Adrenal gland (tissue), 5 donors: ENCODE measurements around the gene TNC.

Experiments
- POLR2A ChIP-seq, 2 donors: fragments of 450-650 bp; IDR thresholded peaks; one replicate each; pipeline ENCODE4 v1.6.1; 2017; ENCODE audit warnings: antibody characterized with exemption in 2 of 2, mild to moderate bottlenecking in 2 of 2, moderate library complexity in 1 of 2
- TF ChIP-seq, protein P1 (sequence below), 6 experiments: fragments of 450-650 bp in 4 of 6; fragments of 200-600 bp in 2 of 6; sonication (generic) in 1 of 6; IDR thresholded peaks; 1 replicate in 5 of 6; 2 replicates in 1 of 6; pipeline versions ENCODE4 v1.5.1 to v1.8.0; 2016 to 2021; ENCODE audit warnings: antibody characterized with exemption in 6 of 6, mild to moderate bottlenecking in 2 of 6, moderate library complexity in 1 of 6
- donor health status: DM: no; HTN: no; CAD: no.

DNA sequence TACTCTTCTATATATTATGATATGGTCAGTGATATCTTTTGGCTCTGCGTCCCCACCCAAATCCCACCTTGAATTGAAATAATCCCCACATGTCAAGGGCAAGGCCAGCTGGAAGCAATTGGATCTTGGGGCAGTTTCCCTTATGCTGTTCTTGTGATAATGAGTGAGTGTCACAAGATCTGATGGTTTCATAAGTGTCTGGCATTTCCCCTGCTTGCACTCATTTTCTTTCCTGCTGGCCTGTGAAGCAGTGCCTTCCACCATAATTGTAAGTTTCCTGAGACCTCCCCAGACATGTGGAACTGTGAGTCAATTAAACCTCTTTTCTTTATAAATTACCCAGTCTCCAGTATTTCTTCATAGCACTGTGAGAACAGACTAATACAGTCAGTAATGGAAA, 45.0 kb upstream of the TNC start:
- TF ChIP-seq, protein P1, sequence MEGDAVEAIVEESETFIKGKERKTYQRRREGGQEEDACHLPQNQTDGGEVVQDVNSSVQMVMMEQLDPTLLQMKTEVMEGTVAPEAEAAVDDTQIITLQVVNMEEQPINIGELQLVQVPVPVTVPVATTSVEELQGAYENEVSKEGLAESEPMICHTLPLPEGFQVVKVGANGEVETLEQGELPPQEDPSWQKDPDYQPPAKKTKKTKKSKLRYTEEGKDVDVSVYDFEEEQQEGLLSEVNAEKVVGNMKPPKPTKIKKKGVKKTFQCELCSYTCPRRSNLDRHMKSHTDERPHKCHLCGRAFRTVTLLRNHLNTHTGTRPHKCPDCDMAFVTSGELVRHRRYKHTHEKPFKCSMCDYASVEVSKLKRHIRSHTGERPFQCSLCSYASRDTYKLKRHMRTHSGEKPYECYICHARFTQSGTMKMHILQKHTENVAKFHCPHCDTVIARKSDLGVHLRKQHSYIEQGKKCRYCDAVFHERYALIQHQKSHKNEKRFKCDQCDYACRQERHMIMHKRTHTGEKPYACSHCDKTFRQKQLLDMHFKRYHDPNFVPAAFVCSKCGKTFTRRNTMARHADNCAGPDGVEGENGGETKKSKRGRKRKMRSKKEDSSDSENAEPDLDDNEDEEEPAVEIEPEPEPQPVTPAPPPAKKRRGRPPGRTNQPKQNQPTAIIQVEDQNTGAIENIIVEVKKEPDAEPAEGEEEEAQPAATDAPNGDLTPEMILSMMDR (IDR thresholded peaks at IDR 0.05) = no peak
- TF ChIP-seq POLR2A (IDR thresholded peaks at IDR 0.05) = no peak
